GM19324 (cell line): ENCODE results near the gene ZC2HC1B.
"Not testable (repeated sequence)": the region's sequence is repeated elsewhere in the genome, so short reads cannot be mapped to it uniquely, and the experiment has no call there.

Source experiments
- ATAC-seq: cut with Tn5 transposase; IDR thresholded peaks from one replicate; pipeline ENCODE4 v1.9.1; 2021; ENCODE audit warnings: mild to moderate bottlenecking, moderate library complexity; ENCODE audit not compliant: unreplicated experiment, low FRiP score

Gene ZC2HC1B

GRCh38 chr6:143864234-143864633 lies at the start of gene ZC2HC1B:
TSS of gene ZC2HC1B (plus strand) at chr6:143864474. CDS start at chr6:143864540, 66 bp downstream.
- no peak for ATAC-seq

DNA sequence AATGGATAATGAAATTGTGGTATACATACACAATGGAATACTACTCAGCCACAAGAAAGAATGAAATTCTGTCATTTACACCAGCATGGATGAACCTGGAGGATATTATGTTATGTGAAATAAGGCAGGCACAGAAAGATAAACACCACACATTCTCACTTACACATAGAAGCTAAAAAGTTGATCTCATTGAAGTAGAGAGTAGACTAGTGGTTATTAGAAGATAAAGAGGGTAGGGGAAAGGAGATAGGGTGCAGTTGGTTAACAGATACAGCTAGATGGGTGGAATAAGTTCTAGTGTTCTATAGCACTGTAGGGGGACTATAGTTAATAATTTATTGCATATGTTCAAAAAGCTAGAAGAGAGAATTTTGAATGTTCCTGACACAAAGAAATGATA lies 46.7 kb upstream of the ZC2HC1B start:
- no peak for ATAC-seq

DNA sequence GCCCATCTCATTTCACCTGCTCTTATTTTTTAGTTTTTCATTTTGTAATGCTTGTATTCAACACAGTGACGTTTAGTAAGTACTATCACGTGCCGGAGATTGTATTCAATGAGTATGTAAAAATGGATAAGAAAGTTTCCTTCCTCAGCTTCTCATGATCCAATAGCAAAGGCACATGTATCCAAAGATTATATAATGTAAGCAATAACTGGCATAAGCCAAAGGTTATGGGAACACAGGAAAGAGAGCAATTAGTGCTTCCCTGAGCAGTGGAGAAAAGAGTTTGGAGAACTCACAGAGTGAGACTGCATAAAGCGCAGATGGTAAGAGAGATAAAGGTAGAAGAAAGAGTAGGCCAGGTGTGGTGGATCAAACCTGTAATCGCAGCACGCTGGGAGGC lies 42.9 kb upstream of the ZC2HC1B start:
- no peak for ATAC-seq

GRCh38 chr6:143822584-143823024 lies 41.7 kb upstream of the ZC2HC1B start:
- no peak for ATAC-seq

- no peak for ATAC-seq
These were observed 40.7 kb upstream of the ZC2HC1B start for GRCh38 chr6:143823548-143823947.

- ATAC-seq, result no peak
These were observed 35.7 kb upstream of the ZC2HC1B start for GRCh38 chr6:143828572-143828971.

- no peak for ATAC-seq
These were observed 28.1 kb upstream of the ZC2HC1B start for GRCh38 chr6:143836150-143836549.

- no peak for ATAC-seq
These were observed 25.9 kb upstream of the ZC2HC1B start for GRCh38 chr6:143838395-143838794.

- no peak for ATAC-seq
These were observed 25.1 kb upstream of the ZC2HC1B start for GRCh38 chr6:143839196-143839595.

- no peak for ATAC-seq
These were observed 23.5 kb upstream of the ZC2HC1B start for GRCh38 chr6:143840595-143841265.

GRCh38 chr6:143842461-143842901 lies 21.8 kb upstream of the ZC2HC1B start:
- ATAC-seq, result no peak

DNA sequence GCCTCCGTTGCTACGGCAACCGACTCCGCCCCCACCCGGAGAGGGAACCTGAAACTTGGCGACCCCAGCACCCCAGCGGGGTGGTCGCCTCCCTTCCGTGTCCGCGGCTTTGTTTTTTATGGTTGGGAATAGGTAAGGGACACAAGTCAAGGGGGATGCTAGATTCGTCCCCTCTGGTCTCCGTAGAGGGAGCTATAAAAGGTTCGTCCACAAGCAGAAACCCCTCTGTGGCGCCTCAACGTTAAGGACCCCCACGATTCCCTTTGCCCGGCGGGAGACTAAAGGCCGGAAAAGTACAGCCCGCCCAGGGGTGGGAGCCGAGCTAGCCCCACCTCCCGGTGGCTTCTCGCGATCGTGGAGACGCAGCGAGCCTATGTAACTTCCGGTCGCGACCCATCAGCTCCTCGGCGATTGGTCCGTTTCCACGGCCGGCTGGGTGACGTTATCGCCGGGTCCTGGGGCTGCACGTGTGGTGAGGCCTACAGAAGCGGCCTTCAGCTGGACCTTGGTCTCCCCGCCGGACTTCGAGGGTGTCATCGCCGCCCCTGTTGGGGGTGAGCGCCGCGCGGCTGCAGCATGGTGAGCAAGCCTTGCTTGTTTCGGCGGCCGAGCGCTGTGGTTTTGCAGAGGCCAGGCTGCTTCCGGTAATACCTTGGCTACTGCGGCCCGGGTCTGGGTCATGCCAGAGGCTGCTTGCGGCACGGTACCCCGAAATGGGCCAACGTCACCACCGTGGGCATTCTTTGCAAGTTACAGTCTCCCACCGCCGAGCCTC lies 21.2 kb upstream of the ZC2HC1B start, which contains the start of gene LTV1:
LTV1 (plus strand) TSS at position 437 of the 775 bp plus-strand sequence; CDS start at position 577, 140 bp downstream.
- ATAC-seq, result peak; percentile 100

- peak; percentile 1 for ATAC-seq
These were observed 20.6 kb upstream of the ZC2HC1B start for GRCh38 chr6:143843677-143843999.

DNA sequence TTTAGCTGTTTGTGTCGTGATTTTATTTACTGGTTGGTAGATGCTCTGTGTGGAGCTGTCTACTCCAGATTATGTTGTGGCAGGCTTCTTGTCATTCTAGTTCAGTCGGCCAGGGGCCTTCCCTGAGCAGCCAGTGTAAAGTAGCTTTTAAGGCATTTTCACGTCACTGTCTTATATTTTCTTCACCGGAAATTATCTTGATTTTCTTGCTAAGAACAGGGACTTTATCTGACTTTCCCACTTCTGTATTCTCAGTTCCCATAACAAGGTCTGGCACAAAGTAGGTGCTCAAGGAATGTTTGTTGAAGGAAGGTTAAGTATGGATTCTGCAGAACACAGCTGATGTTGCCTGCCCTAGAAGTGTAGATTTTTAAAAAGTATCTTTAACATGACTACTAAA lies 20.3 kb upstream of the ZC2HC1B start:
- ATAC-seq, result no peak

GRCh38 chr6:143845033-143845432 lies 19.2 kb upstream of the ZC2HC1B start:
- ATAC-seq, result no peak

DNA sequence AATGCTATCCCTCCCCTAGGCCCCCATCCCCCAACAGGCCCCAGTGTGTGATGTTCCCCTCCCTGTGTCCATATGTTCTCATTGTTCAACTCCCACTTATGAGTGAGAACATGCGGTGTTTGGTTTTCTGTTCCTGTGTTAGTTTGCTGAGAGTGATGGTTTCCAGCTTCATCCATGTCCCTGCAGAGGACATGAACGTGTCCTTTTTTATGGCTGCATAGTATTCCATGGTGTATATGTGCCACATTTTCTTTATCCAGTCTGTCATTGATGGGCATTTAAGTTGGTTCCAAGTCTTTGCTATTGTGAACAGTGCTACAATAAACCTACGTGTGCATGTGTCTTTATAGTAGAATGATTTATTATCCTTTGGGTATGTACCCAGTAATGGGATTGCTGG lies 12.6 kb upstream of the ZC2HC1B start:
- not testable (repeated sequence) for ATAC-seq

- ATAC-seq, result not testable (repeated sequence)
These were observed 9.2 kb upstream of the ZC2HC1B start for GRCh38 chr6:143855057-143855456.

DNA sequence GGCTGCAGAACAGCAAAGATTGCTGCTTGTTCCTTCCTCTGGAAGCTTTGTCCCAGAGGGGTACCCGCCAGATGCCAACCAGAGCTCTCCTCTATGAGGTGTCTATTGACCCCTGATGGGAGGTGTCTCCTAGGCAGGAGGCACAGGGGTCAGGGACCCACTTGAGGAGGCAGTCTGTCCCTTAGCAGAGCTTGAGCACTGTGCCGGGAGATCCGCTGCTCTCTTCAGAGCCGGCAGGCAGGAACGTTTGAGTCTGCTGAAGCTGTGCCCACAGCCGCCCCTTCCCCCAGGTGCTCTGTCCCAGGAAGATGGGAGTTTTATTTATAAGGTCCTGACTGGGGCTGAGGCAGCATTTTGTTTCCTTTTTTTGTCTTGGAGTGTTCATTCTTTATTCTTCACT lies 7.5 kb upstream of the ZC2HC1B start:
- not testable (repeated sequence) for ATAC-seq

DNA sequence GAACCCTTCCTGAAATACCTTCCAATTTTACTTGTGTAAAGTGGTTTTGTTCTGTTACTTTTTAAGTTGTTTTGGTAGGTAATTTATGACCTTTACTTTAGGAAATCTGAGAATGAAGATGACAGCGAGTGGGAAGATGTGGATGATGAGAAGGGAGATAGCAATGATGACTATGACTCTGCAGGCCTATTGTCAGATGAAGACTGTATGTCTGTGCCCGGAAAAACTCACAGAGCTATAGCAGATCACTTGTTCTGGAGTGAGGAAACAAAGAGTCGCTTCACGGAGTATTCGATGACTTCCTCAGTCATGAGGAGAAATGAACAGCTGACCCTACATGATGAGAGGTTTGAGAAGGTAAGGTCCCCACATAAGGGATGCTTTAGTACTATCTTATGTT lies 6.6 kb upstream of the ZC2HC1B start:
- no peak for ATAC-seq

DNA sequence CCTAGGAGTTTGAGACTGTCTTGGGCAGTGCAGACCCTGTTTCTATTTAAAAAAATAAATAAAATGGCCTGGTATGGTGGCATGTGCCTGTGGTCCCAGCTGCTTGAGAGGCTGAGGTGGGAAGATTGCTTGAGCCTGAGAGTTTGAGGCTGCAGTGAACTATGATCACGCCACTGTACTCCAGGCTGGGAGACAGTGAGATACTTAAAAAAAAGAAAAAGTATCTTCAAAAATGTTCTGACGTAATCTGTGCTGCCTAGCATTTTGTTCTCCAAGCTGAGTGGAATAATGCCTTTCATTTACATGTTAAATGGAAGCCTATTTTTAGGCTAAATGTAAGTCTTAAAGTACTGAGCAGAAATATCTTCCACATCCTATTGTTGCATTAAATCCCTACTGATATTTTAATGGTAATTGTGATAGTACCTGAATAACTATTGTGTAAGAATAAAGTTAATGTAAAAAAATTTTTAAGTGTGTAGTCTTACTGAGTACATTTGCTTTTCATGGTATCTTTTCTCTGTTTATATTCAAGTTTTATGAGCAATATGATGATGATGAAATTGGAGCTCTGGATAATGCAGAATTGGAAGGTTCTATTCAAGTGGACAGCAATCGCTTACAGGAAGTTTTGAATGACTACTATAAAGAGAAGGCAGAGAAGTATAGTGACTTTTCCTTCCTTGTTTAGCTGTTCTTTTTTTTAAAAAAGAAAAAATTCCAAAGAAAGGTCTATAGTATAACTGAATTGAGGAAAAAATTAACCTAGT lies 4.2 kb upstream of the ZC2HC1B start:
- no peak for ATAC-seq

DNA sequence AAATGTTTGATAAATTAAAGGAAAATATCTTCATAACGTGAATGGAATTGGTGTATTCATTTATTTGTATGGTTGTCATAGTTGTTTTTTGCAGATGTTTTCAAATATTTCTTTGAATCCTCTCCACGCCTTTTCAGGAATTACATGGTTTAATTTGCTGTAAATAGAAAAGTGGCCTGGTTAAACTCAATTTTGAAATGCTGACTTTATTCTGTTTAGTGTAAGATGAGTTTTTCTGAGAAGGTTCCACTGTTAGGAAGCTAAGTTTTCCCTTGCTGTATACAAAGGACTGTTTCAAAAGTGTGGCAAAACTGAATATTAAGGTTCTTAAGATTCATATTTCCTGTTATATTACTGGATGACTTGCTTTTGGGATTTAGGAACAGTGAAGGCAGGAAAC lies 503 bp upstream of the ZC2HC1B start:
- ATAC-seq, result no peak
